ENCODE data around the gene GORASP2. TPM values are rescaled to one million over a fixed set of nuclear protein-coding genes. Genes with fewer than 3 reads are reported as not detected.

The GORASP2 gene
- total RNA-seq, 1 experiment from 2014 or later, result 97.7 TPM

DNA sequence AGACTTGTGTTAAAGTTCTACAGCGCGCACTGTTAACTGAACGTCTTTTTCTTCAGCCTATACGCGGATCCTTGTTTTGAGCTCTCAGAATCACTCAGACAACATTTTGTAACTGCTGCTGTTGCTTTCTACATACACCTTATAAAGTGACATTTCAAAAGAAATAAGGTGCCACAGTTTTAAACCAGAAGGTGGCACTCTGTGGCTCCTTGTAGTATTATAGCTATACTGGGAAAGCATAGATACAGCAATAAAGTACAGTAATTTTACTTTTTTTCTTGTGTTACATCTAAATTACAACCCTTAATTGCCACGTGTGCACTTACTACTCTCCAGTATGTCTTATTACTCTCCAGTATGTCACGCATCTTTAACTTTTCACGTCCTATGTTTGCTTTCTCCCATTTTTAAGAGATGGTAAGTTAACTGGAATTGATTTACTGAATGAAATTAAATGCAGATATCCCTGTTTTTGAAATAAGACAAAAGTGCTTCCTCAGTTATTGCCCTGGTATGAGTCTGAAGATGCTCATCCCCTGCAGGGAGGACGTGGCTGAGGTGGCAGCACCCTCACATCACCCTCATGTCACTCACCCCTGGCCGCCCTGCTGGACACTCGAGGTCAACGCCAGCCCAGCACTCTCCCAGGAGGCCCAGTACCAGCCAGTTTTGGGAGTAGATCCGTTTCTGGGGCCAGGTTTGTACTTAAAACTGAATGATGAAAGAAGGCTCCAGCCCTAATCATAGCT, 37.8 kb downstream of the GORASP2 start:
- no peak overlapping the region for H2BK5ac ChIP-seq (ENCODE audit: insufficient read length, low read length)
- no peaks in the 10 kb centered on the region for H4K20me1 ChIP-seq (ENCODE audit: control insufficient read depth, insufficient read depth, insufficient read length)
- H3K18ac ChIP-seq (ENCODE audit: insufficient read length, low read depth, low read length), result no peak overlapping the region
- H3K23me2 ChIP-seq (ENCODE audit: insufficient read length, low read depth, low read length, poor library complexity, severe bottlenecking), result no peaks in the 10 kb centered on the region
- H3K79me2 ChIP-seq (ENCODE audit: insufficient read depth, low read length), result no peaks in the 10 kb centered on the region
- no peak overlapping the region for H2BK120ac ChIP-seq (ENCODE audit: low read depth, low read length, poor library complexity, severe bottlenecking)
- H3K9me3 Mint-ChIP-seq, result no peaks in the 10 kb centered on the region
- H2AK5ac ChIP-seq (ENCODE audit: insufficient read length, low read length), result no peak overlapping the region
- no peak overlapping the region for H3K23ac ChIP-seq (ENCODE audit: insufficient read length, low read depth, low read length)
- no peaks in the 10 kb centered on the region for H3K9me3 ChIP-seq (ENCODE audit: control insufficient read depth, low read depth, low read length)
- H3K4me2 ChIP-seq (ENCODE audit: insufficient read depth, insufficient read length, low read length), result no peak overlapping the region
- no peak overlapping the region for H4K8ac ChIP-seq (replicated peaks; ENCODE audit: insufficient read length, low read depth, low read length)
- H4K5ac ChIP-seq (ENCODE audit: insufficient read length, low read depth, low read length), result no peak overlapping the region
- no peak overlapping the region for H3K56ac ChIP-seq (ENCODE audit: insufficient read length, low read depth, low read length)
- WGBS (ENCODE audit: extremely low coverage, insufficient read length, low lambda C conversion rate), result no CpG with 5 or more reads among the region's 13 CpGs
- no peak overlapping the region for H3K4me3 Mint-ChIP-seq
- no peak overlapping the region for H2BK12ac ChIP-seq (ENCODE audit: insufficient read length, low read depth, low read length)
- TF ChIP-seq, protein P1, sequence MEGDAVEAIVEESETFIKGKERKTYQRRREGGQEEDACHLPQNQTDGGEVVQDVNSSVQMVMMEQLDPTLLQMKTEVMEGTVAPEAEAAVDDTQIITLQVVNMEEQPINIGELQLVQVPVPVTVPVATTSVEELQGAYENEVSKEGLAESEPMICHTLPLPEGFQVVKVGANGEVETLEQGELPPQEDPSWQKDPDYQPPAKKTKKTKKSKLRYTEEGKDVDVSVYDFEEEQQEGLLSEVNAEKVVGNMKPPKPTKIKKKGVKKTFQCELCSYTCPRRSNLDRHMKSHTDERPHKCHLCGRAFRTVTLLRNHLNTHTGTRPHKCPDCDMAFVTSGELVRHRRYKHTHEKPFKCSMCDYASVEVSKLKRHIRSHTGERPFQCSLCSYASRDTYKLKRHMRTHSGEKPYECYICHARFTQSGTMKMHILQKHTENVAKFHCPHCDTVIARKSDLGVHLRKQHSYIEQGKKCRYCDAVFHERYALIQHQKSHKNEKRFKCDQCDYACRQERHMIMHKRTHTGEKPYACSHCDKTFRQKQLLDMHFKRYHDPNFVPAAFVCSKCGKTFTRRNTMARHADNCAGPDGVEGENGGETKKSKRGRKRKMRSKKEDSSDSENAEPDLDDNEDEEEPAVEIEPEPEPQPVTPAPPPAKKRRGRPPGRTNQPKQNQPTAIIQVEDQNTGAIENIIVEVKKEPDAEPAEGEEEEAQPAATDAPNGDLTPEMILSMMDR (conservative IDR thresholded peaks at IDR 0.05), result peak; percentile 53
- no peaks in the 10 kb centered on the region for H3K79me1 ChIP-seq (ENCODE audit: insufficient read depth, low read depth, low read length, poor library complexity, severe bottlenecking)
- no peak overlapping the region for H3K4ac ChIP-seq (ENCODE audit: low read depth, low read length)
- DNase-seq, result peak; percentile 55
- H3K36me3 Mint-ChIP-seq (ENCODE audit: insufficient read depth in 1 of 3, low read depth in 3 of 3), result peaks cover 38 to 62% (median 59%) of the 10 kb centered on the region in 3 experiments; a peak in 6 of 7 replicates
- peaks cover 15 to 24% of the 10 kb centered on the region in 2 experiments for H3K4me1 Mint-ChIP-seq
- no peak overlapping the region for H3T11ph ChIP-seq (ENCODE audit: low read length)
- no peak overlapping the region for H4K91ac ChIP-seq (ENCODE audit: insufficient read length, low read depth, low read length)
- no peak overlapping the region for H2AFZ ChIP-seq (ENCODE audit: low read length)
- no peak overlapping the region for H3K9ac ChIP-seq (ENCODE audit: extremely low read depth, insufficient read length, low read length)
- H3K27ac ChIP-seq (ENCODE audit: insufficient read length, low read depth, low read length), result no peak overlapping the region
- no peaks in the 10 kb centered on the region for H3K4me1 ChIP-seq (ENCODE audit: insufficient read depth, low read length)
- H3K14ac ChIP-seq (ENCODE audit: insufficient read depth, low read length), result no peak overlapping the region
- no peak overlapping the region for H2BK15ac ChIP-seq (ENCODE audit: low read depth, low read length)
- H3K27me3 ChIP-seq (ENCODE audit: insufficient read depth, low read length), result no peaks in the 10 kb centered on the region
- H2BK20ac ChIP-seq (ENCODE audit: low read depth, low read length, poor library complexity, severe bottlenecking), result no peak overlapping the region
- no peaks in the 10 kb centered on the region for H3K27me3 Mint-ChIP-seq (ENCODE audit: low read depth)
- no peak overlapping the region for H3K27ac Mint-ChIP-seq

Data from H9 (cell line).